GM23338 (cell line): ENCODE results near the gene COL6A1.

ENCODE experiments used
- CREB1 ChIP-seq: fragments of 250-450 bp; sonication (Bioruptor Pico); IDR thresholded peaks from 2 replicates; pipeline ENCODE4 v1.5.0; 2020; ENCODE audit warnings: low read depth, mild to moderate bottlenecking, moderate library complexity
- CTCF ChIP-seq, 2 experiments: fragments of 200-600 bp in 1 of 2; sonication (generic) in 1 of 2; conservative IDR thresholded peaks; 2 replicates each; pipeline versions ENCODE4 v1.5.1 to v1.6.1; 2016 to 2017; ENCODE audit warnings: antibody characterized with exemption in 2 of 2, low read depth in 2 of 2, mild to moderate bottlenecking in 2 of 2, moderate library complexity in 1 of 2
- EZH2phosphoT487 ChIP-seq: fragments of 200-600 bp; sonication (generic); IDR thresholded peaks from one replicate; pipeline ENCODE4 v1.8.1; 2018; ENCODE audit warnings: antibody characterized with exemption; ENCODE audit not compliant: unreplicated experiment
- POLR2AphosphoS5 ChIP-seq: IDR thresholded peaks from 2 replicates; pipeline ENCODE4 v1.6.1; 2016; ENCODE audit warnings: antibody characterized with exemption, low read depth
- TF ChIP-seq, protein P1 (sequence below): IDR thresholded peaks from 2 replicates; pipeline ENCODE4 v1.6.1; 2016; ENCODE audit warnings: antibody characterized with exemption

DNA sequence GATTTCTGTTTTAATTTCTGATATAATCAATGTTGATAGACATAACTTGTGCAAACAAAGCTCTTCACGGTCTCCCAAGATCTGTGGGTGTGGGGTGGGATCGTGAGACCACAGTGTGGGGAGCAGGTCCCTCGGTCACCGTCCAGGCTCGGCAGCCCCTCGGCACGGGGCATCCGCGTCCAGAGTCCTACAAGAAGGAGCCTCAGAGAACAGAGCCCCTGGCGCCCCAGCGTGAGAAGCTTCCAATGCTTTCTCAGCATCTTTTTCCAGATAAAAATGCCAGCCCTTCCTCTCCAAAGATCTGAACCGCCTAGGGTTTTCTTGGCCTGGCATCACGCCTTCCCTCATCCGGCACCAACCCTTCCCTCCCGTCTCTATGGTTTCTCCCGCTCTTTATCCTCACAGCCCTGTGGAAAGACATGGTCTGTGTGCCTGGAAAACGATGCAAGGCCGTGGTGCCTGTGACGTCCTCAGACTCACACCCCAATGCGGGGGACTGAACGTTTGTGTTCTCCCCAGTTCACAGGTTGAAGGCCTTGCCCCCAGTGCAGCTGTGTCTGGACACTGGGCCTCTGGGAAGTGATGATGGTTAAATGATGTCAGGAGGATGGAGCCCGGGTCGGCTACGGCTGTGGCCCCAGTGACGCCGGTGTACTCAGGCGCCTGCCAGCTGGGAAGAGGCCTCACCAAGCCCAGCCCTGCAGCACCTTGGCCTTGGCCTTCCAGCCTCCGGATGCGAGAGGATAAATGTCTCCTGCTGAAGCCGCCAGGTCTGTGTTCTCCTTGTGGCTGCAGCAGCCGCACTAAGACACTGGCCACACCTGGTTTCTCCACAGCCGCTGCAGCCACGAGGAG is 70.5 kb downstream of the COL6A1 start:
- TF ChIP-seq CTCF (conservative IDR thresholded peaks at IDR 0.05; ENCODE audit: low read depth in 2 of 2) (no peak), CREB1 (CRISPR knock-in tag) (no peak), POLR2AphosphoS5 (no peak), EZH2phosphoT487 (no peak)
- TF ChIP-seq, protein P1, sequence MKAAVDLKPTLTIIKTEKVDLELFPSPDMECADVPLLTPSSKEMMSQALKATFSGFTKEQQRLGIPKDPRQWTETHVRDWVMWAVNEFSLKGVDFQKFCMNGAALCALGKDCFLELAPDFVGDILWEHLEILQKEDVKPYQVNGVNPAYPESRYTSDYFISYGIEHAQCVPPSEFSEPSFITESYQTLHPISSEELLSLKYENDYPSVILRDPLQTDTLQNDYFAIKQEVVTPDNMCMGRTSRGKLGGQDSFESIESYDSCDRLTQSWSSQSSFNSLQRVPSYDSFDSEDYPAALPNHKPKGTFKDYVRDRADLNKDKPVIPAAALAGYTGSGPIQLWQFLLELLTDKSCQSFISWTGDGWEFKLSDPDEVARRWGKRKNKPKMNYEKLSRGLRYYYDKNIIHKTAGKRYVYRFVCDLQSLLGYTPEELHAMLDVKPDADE: no peak
